ENCODE results near the gene HTT. TPM values are rescaled to one million over a fixed set of nuclear protein-coding genes. Genes with fewer than 3 reads are reported as not detected.

The HTT gene
- total RNA-seq, 1 experiment from 2014 or later, result 64.4 TPM

DNA sequence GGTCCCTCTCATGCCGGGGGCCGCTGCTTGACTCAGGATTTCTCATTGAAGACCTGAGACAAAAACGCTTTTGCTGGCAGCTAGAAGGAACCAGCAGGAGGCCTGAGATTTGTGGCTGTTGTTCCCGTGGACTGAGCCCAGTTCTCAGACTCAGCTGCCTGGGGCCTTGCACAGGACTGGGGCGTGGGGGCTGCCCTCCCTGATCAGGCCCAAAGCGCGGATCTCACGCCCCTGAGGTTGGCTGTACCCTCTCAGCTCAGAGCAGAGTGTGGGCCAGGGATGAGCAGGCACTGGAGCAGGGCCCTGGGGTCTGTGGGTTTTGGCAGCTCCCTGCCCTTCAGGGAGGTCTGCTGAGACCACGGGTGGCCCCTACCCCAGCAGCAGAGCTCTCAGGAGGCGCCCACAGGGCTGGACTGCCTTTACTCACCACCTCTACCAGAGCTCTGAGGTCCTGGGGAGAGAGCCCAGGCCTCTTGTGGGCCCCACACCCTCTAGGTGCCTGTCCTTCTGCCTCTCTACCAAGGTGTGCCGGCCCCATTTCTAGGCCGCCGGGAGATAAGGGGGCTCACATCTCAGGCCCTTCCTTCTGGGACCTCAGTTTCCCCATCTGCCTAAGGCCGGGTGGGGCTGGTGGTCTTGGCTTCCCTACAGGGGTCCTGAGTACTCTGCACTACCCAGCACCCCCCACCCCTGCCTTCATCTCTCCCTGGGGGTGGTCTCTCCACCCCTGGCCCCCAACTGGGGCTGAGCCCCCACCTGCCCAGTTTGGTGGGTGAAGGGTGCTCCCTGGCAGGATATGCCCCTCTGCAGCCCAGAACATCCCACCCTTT is 180.0 kb downstream of the HTT start:
- H4K5ac ChIP-seq (ENCODE audit: insufficient read length, low read depth, low read length), result no peak overlapping the region
- H3K23ac ChIP-seq (ENCODE audit: insufficient read length, low read depth, low read length), result no peak overlapping the region
- TF ChIP-seq, protein P1, sequence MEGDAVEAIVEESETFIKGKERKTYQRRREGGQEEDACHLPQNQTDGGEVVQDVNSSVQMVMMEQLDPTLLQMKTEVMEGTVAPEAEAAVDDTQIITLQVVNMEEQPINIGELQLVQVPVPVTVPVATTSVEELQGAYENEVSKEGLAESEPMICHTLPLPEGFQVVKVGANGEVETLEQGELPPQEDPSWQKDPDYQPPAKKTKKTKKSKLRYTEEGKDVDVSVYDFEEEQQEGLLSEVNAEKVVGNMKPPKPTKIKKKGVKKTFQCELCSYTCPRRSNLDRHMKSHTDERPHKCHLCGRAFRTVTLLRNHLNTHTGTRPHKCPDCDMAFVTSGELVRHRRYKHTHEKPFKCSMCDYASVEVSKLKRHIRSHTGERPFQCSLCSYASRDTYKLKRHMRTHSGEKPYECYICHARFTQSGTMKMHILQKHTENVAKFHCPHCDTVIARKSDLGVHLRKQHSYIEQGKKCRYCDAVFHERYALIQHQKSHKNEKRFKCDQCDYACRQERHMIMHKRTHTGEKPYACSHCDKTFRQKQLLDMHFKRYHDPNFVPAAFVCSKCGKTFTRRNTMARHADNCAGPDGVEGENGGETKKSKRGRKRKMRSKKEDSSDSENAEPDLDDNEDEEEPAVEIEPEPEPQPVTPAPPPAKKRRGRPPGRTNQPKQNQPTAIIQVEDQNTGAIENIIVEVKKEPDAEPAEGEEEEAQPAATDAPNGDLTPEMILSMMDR (conservative IDR thresholded peaks at IDR 0.05), result no peak
- no peak overlapping the region; the same call in 1 of the 2 replicates for H3K14ac ChIP-seq (ENCODE audit: insufficient read depth, low read length)
- no peaks in the 10 kb centered on the region for H3K9me3 ChIP-seq (ENCODE audit: control insufficient read depth, low read depth, low read length)
- WGBS (ENCODE audit: extremely low coverage, insufficient read length, low lambda C conversion rate), result no CpG with 5 or more reads among the region's 14 CpGs
- DNase-seq, result peak; percentile 16
- H2BK12ac ChIP-seq (ENCODE audit: insufficient read length, low read depth, low read length), result no peak overlapping the region
- H4K91ac ChIP-seq (ENCODE audit: insufficient read length, low read depth, low read length), result no peak overlapping the region
- H3K18ac ChIP-seq (ENCODE audit: insufficient read length, low read depth, low read length), result no peak overlapping the region
- no peak overlapping the region for H3K27ac Mint-ChIP-seq
- no peaks in the 10 kb centered on the region for H3K79me2 ChIP-seq (ENCODE audit: insufficient read depth, low read length)
- H3K4me3 Mint-ChIP-seq, result no peak overlapping the region
- H3K9ac ChIP-seq (ENCODE audit: extremely low read depth, insufficient read length, low read length), result no peak overlapping the region
- no peak overlapping the region for H2BK5ac ChIP-seq (ENCODE audit: insufficient read length, low read length)
- no peak overlapping the region for H2AFZ ChIP-seq (ENCODE audit: low read length)
- no peaks in the 10 kb centered on the region for H3K9me3 Mint-ChIP-seq
- H3K23me2 ChIP-seq (ENCODE audit: insufficient read length, low read depth, low read length, poor library complexity, severe bottlenecking), result no peaks in the 10 kb centered on the region
- H3K27ac ChIP-seq (ENCODE audit: insufficient read length, low read depth, low read length), result no peak overlapping the region
- H3K79me1 ChIP-seq (ENCODE audit: insufficient read depth, low read depth, low read length, poor library complexity, severe bottlenecking), result no peaks in the 10 kb centered on the region
- H3K4me1 ChIP-seq (ENCODE audit: insufficient read depth, low read length), result no peaks in the 10 kb centered on the region; the same call in 1 of the 2 replicates
- no peak overlapping the region for H3K4me2 ChIP-seq (ENCODE audit: insufficient read depth, insufficient read length, low read length)
- H3K4ac ChIP-seq (ENCODE audit: low read depth, low read length), result no peak overlapping the region
- no peak overlapping the region for H2AK5ac ChIP-seq (ENCODE audit: insufficient read length, low read length)
- no peak overlapping the region for H2BK15ac ChIP-seq (ENCODE audit: low read depth, low read length)
- H3K27me3 ChIP-seq (ENCODE audit: insufficient read depth, low read length), result no peaks in the 10 kb centered on the region
- no peak overlapping the region for H4K8ac ChIP-seq (replicated peaks; ENCODE audit: insufficient read length, low read depth, low read length)
- no peak overlapping the region for H2BK120ac ChIP-seq (ENCODE audit: low read depth, low read length, poor library complexity, severe bottlenecking)
- no peaks in the 10 kb centered on the region for H3K36me3 Mint-ChIP-seq (ENCODE audit: insufficient read depth in 1 of 3, low read depth in 3 of 3)
- H3K56ac ChIP-seq (ENCODE audit: insufficient read length, low read depth, low read length), result no peak overlapping the region
- no peak overlapping the region for H3T11ph ChIP-seq (ENCODE audit: low read length)
- no peaks in the 10 kb centered on the region for H3K27me3 Mint-ChIP-seq (ENCODE audit: low read depth)
- peaks cover 4 to 11% of the 10 kb centered on the region in 2 experiments for H3K4me1 Mint-ChIP-seq
- no peak overlapping the region for H2BK20ac ChIP-seq (ENCODE audit: low read depth, low read length, poor library complexity, severe bottlenecking)
- no peaks in the 10 kb centered on the region for H4K20me1 ChIP-seq (ENCODE audit: control insufficient read depth, insufficient read depth, insufficient read length)
